Endothelial cell of umbilical vein (primary cell): ENCODE measurements around the gene PTOV1. TPM values are rescaled to one million over a fixed set of nuclear protein-coding genes. Genes with fewer than 3 reads are reported as not detected.

Source experiments
- BruUV-seq: library from RNA; stranded (reverse); fragments of 400-500 nt; replicated peaks from 2 replicates; lab custom pipeline; 2021; lab: Mats Ljungman, UMichigan
- CTCF ChIA-PET: fragments of 300-600, 350-600 bp; sonication (Branson Sonifier 250); formaldehyde crosslinking; loops from one replicate; lab custom pipeline; 2021; ENCODE audit warnings: antibody characterized with exemption, inconsistent platforms; lab: Charles Lee
- POLR2A ChIA-PET: fragments of 300-600, 350-600 bp; sonication (Branson Sonifier 250); formaldehyde crosslinking; loops from one replicate; lab custom pipeline; 2021; ENCODE audit warnings: antibody characterized with exemption, inconsistent platforms; lab: Charles Lee
- DNase-seq: peaks from one replicate; pipeline ENCODE4 v3.0.0-alpha.2; 2011; ENCODE audit warnings: low read depth, low spot score
- FAIRE-seq: peaks from 2 replicates; lab custom pipeline; 2011; peaks lifted over from hg19 to GRCh38; lab: Jason Lieb, UNC
- H2AFZ ChIP-seq: 2 replicates; pipeline ENCODE4 v1.6.0; 2012; ENCODE audit warnings: low read depth, low read length, control low read depth, inconsistent platforms
- H3K27ac ChIP-seq: 2 replicates; pipeline ENCODE4 v1.5.1; 2011; ENCODE audit warnings: low read depth, mild to moderate bottlenecking, control low read depth, low read length, moderate library complexity; ENCODE audit not compliant: insufficient read depth
- H3K27me3 ChIP-seq, 2 experiments: 2 replicates each; pipeline versions ENCODE4 v1.6.0 to v1.6.1; 2011; ENCODE audit warnings: low read length in 2 of 2, mixed read lengths in 1 of 2; ENCODE audit not compliant: control insufficient read depth in 2 of 2, insufficient read depth in 2 of 2
- H3K36me3 ChIP-seq, 2 experiments: 2 replicates in 1 of 2; 3 replicates in 1 of 2; pipeline ENCODE4 v1.5.1; 2011; ENCODE audit warnings: low read length in 2 of 2, mild to moderate bottlenecking in 1 of 2, moderate library complexity in 1 of 2; ENCODE audit not compliant: control insufficient read depth in 2 of 2, insufficient read depth in 2 of 2; ENCODE audit errors: extremely low read depth in 1 of 2
- H3K4me1 ChIP-seq: 3 replicates; pipeline ENCODE4 v1.5.1; 2011; ENCODE audit warnings: mild to moderate bottlenecking, low read length; ENCODE audit not compliant: control insufficient read depth, insufficient read depth; ENCODE audit errors: extremely low read depth
- H3K4me2 ChIP-seq: 2 replicates; pipeline ENCODE4 v1.6.1; 2011; ENCODE audit warnings: low read length, control low read depth, mixed read lengths; ENCODE audit not compliant: insufficient read depth
- H3K4me3 ChIP-seq, 3 experiments: fragments of 200-600 bp in 1 of 3; sonication (generic), shearing (Covaris generic) in 1 of 3; replicated peaks in 1 of 3; 2 replicates each; pipeline ENCODE4 v1.5.1; 2011 to 2016; ENCODE audit warnings: control low read depth in 3 of 3, low read length in 3 of 3, mild to moderate bottlenecking in 2 of 3, inconsistent platforms in 1 of 3, low read depth in 1 of 3, moderate library complexity in 1 of 3; ENCODE audit not compliant: insufficient read depth in 1 of 3
- H3K79me2 ChIP-seq: 2 replicates; pipeline ENCODE4 v1.6.0; 2012; ENCODE audit warnings: low read length, inconsistent platforms; ENCODE audit not compliant: control insufficient read depth, insufficient read depth
- H3K9ac ChIP-seq: replicated peaks from 2 replicates; pipeline ENCODE3; 2011; ENCODE audit warnings: low read length, control low read depth; ENCODE audit not compliant: insufficient read depth; ENCODE audit errors: extremely low read depth
- H3K9me1 ChIP-seq: replicated peaks from 3 replicates; pipeline ENCODE4 v1.6.0; 2011; ENCODE audit warnings: mild to moderate bottlenecking, low read length; ENCODE audit not compliant: control insufficient read depth, insufficient read depth; ENCODE audit errors: extremely low read depth
- H3K9me3 ChIP-seq: replicated peaks from 2 replicates; pipeline ENCODE4 v1.5.1; 2012; ENCODE audit warnings: low read length, inconsistent platforms; ENCODE audit not compliant: control insufficient read depth, insufficient read depth
- H4K20me1 ChIP-seq: replicated peaks from 2 replicates; pipeline ENCODE3; 2011; ENCODE audit warnings: mild to moderate bottlenecking, low read length; ENCODE audit not compliant: control insufficient read depth, insufficient read depth; ENCODE audit errors: extremely low read depth
- CTCF ChIP-seq, 2 donors: IDR thresholded peaks; 1 replicate in 1 of 2; 2 replicates in 1 of 2; pipeline ENCODE4 v1.5.1; 2011; ENCODE audit warnings: low read length in 2 of 2, mild to moderate bottlenecking in 2 of 2, moderate library complexity in 2 of 2, control low read depth in 1 of 2, inconsistent platforms in 1 of 2, low read depth in 1 of 2; ENCODE audit not compliant: insufficient read depth in 1 of 2; ENCODE audit errors: extremely low read depth in 1 of 2
- EZH2 ChIP-seq: IDR thresholded peaks from 2 replicates; pipeline ENCODE4 v1.6.1; 2012; ENCODE audit warnings: borderline replicate concordance, low read depth, mild to moderate bottlenecking, moderate library complexity, low read length, inconsistent platforms; ENCODE audit not compliant: severe bottlenecking
- FOS ChIP-seq: IDR thresholded peaks from 2 replicates; pipeline ENCODE4 v1.6.1; 2011; ENCODE audit warnings: mild to moderate bottlenecking, low read length, moderate library complexity, borderline replicate concordance; ENCODE audit not compliant: insufficient read depth
- GATA2 ChIP-seq: IDR thresholded peaks from 2 replicates; pipeline ENCODE4 v1.7.0; 2011; ENCODE audit warnings: low read depth, mild to moderate bottlenecking, moderate library complexity, mixed read lengths, low read length; ENCODE audit not compliant: insufficient read length, insufficient read depth
- JUN ChIP-seq: IDR thresholded peaks from 2 replicates; pipeline ENCODE4 v1.6.1; 2011; ENCODE audit warnings: borderline replicate concordance, low read depth; ENCODE audit not compliant: insufficient read length, insufficient read depth
- MYC ChIP-seq: IDR thresholded peaks from one replicate; pipeline ENCODE4 v1.6.1; 2011; ENCODE audit warnings: mild to moderate bottlenecking, low read depth, low read length
- POLR2A ChIP-seq: IDR thresholded peaks from 2 replicates; pipeline ENCODE4 v1.6.1; 2012; ENCODE audit warnings: low read depth, mild to moderate bottlenecking, control low read depth, low read length
- POLR2AphosphoS5 ChIP-seq: IDR thresholded peaks from 2 replicates; pipeline ENCODE4 v1.6.1; 2012; ENCODE audit warnings: low read depth, mild to moderate bottlenecking, control low read depth, low read length, moderate library complexity; ENCODE audit not compliant: insufficient read depth
- dilution Hi-C: fragments of 300-500 bp; cut with MboI; formaldehyde crosslinking; loops from one replicate; pipeline ENCODE4 v1.15.0; 2019; ENCODE audit warnings: low sequenced_read_pairs; ENCODE audit not compliant: extremely low pct_ligation_motif_present
- intact Hi-C: fragments of 100-400 bp; cut with micrococcal nuclease; formaldehyde crosslinking; loops from one replicate; pipeline ENCODE4 v1.10.0; 2022
- polyA plus RNA-seq, 4 experiments: library from polyadenylated mRNA; depleted of rRNA in 3 of 4; stranded (reverse) in 3 of 4; unstranded in 1 of 4; fragments of >200 nt; gene quantifications; 2 replicates each; pipeline versions ENCODE4 v1.2.1 to v1.2.3, GENCODE V29; 2011 to 2012; ENCODE audit warnings: missing spikeins in 1 of 4
- total RNA-seq: library from RNA; stranded (reverse); gene quantifications from 2 replicates; pipeline ENCODE4 v1.2.3, GENCODE V29; 2021
- TF ChIP-seq, protein P1 (sequence below): IDR thresholded peaks from 2 replicates; pipeline ENCODE4 v1.6.1; 2011; ENCODE audit not compliant: insufficient read depth, insufficient read length

Gene PTOV1
- total and polyA plus RNA-seq, 2 donors (not counting 3 experiments of a cell fraction or from before 2014, with no cell fraction given): 116 to 184 TPM

- no peaks in the 10 kb centered on the region for H3K27me3 ChIP-seq
- TF ChIP-seq GATA2: no peak
- TF ChIP-seq POLR2A: no peak
- no peak for TF ChIP-seq EZH2
- TF ChIP-seq, protein P1, sequence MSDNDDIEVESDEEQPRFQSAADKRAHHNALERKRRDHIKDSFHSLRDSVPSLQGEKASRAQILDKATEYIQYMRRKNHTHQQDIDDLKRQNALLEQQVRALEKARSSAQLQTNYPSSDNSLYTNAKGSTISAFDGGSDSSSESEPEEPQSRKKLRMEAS: no peak
- TF ChIP-seq POLR2AphosphoS5: no peak
- TF ChIP-seq FOS: no peak
- no peak for TF ChIP-seq CTCF (IDR thresholded peaks at IDR 0.05; ENCODE audit: extremely low read depth in 1 of 2, insufficient read depth in 1 of 2, low read depth in 1 of 2, low read length in 2 of 2)
- no peak for TF ChIP-seq JUN
- no peak for TF ChIP-seq MYC
- peaks cover 14% of the 10 kb centered on the region for H3K4me1 ChIP-seq
- intact Hi-C loops (loop anchor here (1.0 to 5.0 kb wide), 8 partner anchors 9 to 506 kb away; partner anchors contain the start of genes ALDH16A1, ATF5, FUZ and NUP62), dilution Hi-C loops (no loop called here)
- H2AFZ ChIP-seq: peak overlapping the region; percentile 82
- FAIRE-seq: no peak
- TSS peak; percentile 34 for BruUV-seq
- peak overlapping the region; percentile 84 for H3K27ac ChIP-seq
- no peaks in the 10 kb centered on the region for H4K20me1 ChIP-seq
- peak overlapping the region; percentile 83 for H3K4me2 ChIP-seq
- ChIA-PET POLR2A (no interaction called here), CTCF (interaction anchor here (1.6 kb wide), 1 partner anchor 10 kb away, joined by 4 read pairs; the partner anchor contains the start of gene PNKP)
- no peaks in the 10 kb centered on the region for H3K9me3 ChIP-seq
- no peaks in the 10 kb centered on the region for H3K9me1 ChIP-seq
- peak overlapping the region; percentile 91 for H3K9ac ChIP-seq
- peak overlapping the region; percentile 33 to 81 (median 70) for H3K4me3 ChIP-seq
- peaks cover 18% of the 10 kb centered on the region for H3K79me2 ChIP-seq
- peaks cover 6 to 30% of the 10 kb centered on the region in 2 experiments for H3K36me3 ChIP-seq
- DNase-seq: peak; percentile 97
Measured at GRCh38 chr19:49877879-49878743, 27.2 kb downstream of the PTOV1 start.
